Left renal pelvis (tissue), 4 donors: ENCODE results near the gene KRTAP5-4. TPM values are rescaled to one million over a fixed set of nuclear protein-coding genes. Genes with fewer than 3 reads are reported as not detected.

ENCODE experiments used
- DNase-seq, 4 donors: peaks; one replicate each; pipeline ENCODE4 v3.0.0-alpha.2; 2013; ENCODE audit warnings: low read depth in 4 of 4, low spot score in 3 of 4
- polyA plus RNA-seq, 4 donors: library from polyadenylated mRNA; unstranded; fragments of 120-200 nt; gene quantifications; one replicate each; pipeline ENCODE4 v1.2.1, GENCODE V29; 2013; ENCODE audit not compliant: insufficient read length in 4 of 4

The KRTAP5-4 gene
- polyA plus RNA-seq, 4 donors, result not detected

DNA sequence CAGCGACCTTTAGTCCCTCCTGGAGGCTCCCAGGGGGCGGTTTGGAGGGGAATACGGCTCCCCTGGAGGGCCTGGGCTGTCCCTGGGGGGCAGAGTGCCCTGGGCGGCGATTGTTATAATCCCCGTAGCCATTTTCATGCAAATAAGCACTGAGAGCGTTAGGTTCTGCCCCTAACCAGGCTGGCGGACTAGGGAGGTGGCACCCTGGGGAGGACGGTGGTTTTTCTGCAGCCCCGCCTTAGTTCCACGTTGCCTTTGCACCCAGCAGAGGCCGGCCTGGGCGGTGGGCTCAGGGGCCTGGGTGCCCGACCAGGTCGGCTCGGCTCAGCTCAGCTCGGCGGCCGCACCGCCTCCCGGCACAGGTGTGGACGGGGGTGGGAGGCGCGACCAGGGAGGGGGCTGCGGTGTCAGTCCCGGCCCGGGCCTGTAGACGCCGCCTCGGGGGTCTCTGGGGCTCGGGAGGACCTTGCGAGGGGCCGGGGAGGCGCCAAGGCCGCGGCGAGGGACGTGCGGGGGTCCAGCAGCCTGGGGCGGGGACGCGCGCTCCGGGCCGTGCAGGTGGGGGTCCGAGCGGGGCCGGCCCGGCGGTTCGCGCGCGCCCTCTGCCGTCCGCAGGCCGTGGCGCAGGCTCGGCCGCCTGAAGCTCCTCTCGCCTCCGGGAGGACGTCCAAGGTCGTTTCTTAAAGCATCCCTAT lies 47.6 kb downstream of the KRTAP5-4 start:
- DNase-seq, result no peak

GRCh38 chr11:1573903-1574237 lies 48.1 kb downstream of the KRTAP5-4 start:
- no peak for DNase-seq

GRCh38 chr11:1573077-1573902 lies 48.6 kb downstream of the KRTAP5-4 start:
- DNase-seq, result no peak

DNA sequence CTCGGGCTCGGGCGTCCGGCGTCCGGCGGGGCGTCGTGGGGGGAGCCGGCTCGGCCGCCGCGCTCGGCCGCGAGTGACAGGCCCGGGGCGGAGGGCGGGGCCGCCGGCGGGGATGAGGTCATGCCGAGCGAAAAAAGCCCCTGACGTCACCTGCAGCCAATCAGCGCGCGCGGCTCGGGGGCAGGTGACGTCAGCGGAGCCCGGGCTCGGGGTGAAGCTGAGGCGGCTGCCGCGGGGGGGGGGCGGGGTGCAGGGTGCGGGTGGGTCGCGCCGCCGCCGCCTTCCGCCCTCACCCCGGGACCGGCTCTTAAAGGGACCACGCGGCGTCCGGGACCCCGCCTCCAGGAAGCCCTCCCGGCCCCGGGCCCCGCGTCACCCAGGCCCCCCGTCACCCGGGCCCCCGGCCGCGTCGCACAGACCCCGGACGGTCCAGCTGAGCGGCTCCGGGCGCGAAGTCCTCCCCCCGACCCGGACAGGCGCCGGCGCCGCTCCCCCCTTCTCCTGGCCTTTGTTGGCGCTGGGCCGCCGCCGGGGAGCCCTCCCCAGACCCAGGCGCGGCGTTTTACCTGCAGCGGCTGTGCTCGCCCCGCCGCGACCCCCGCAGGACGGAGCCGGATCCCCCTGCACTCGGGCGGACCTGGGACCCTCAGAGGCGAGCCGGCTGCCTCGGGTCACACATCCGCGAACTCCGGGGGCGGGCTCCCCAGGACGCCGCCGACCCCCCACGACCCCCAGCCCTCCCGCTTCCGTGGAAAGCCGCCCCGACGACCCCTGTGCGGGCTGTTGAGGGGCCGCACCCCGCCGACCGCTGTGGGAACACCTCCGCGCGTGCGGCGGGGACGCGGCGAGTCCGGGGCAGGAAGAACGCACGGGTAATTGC lies 49.5 kb downstream of the KRTAP5-4 start, which contains the start of gene DUSP8:
Gene DUSP8 (minus strand): TSS at position 75 of the 880 bp plus-strand sequence. CDS start 6,445 bp downstream, outside the sequence.
- no peak for DNase-seq

- no peak for DNase-seq
Observed at GRCh38 chr11:1571760-1572196, 50.2 kb downstream of the KRTAP5-4 start.

Other genes with a start within 250 kb of the KRTAP5-4 start
- 1 to 10 TPM in 1 of 4 donors, under 1 TPM in 3; 0.64 to 1.1 (median 0.89) TPM for gene BRSK2, start 232.2 kb downstream of the KRTAP5-4 start, polyA plus RNA-seq
- gene MOB2, start 135.4 kb downstream of the KRTAP5-4 start, polyA plus RNA-seq, result 10 to 100 TPM; 25.1 to 34.2 (median 29.0) TPM
- gene DUSP8, start 49.9 kb downstream of the KRTAP5-4 start, polyA plus RNA-seq, result 1 to 10 TPM; 2.6 to 5.5 (median 4.4) TPM
- under 1 TPM in 2 of 4 donors, not detected in 2; 0.24 to 0.63 TPM for gene KRTAP5-1, start 36.9 kb downstream of the KRTAP5-4 start, polyA plus RNA-seq
- gene KRTAP5-2, start 23.8 kb downstream of the KRTAP5-4 start, polyA plus RNA-seq, result not detected
- gene KRTAP5-3, start 13.7 kb downstream of the KRTAP5-4 start, polyA plus RNA-seq, result under 1 TPM in 1 of 4 donors, not detected in 3; 0.31 TPM
- not detected for gene KRTAP5-5, start 7.6 kb upstream of the KRTAP5-4 start, polyA plus RNA-seq
- gene KRTAP5-6, start 75.1 kb upstream of the KRTAP5-4 start, polyA plus RNA-seq, result not detected
- under 1 TPM; 0.11 to 0.47 (median 0.22) TPM for gene IFITM10, start 128.5 kb upstream of the KRTAP5-4 start, polyA plus RNA-seq
- 100 to 1,000 TPM; 171 to 263 (median 222) TPM for gene CTSD, start 141.8 kb upstream of the KRTAP5-4 start, polyA plus RNA-seq
- gene SYT8, start 212.9 kb upstream of the KRTAP5-4 start, polyA plus RNA-seq, result 1 to 10 TPM in 1 of 4 donors, under 1 TPM in 1, not detected in 2; 0.42 to 1.1 TPM
- 1 to 10 TPM in 1 of 4 donors, under 1 TPM in 2, not detected in 1; 0.45 to 1.0 (median 0.78) TPM for gene TNNI2, start 216.8 kb upstream of the KRTAP5-4 start, polyA plus RNA-seq
- 10 to 100 TPM in 1 of 4 donors, 1 to 10 TPM in 3; 5.2 to 10.8 (median 7.3) TPM for gene LSP1, start 230.9 kb upstream of the KRTAP5-4 start, polyA plus RNA-seq